Measurements from ENCODE around the gene SLC22A14.
"Not testable (repeated sequence)": the region's sequence is repeated elsewhere in the genome, so short reads cannot be mapped to it uniquely, and the experiment has no call there.

SLC22A14 gene

DNA sequence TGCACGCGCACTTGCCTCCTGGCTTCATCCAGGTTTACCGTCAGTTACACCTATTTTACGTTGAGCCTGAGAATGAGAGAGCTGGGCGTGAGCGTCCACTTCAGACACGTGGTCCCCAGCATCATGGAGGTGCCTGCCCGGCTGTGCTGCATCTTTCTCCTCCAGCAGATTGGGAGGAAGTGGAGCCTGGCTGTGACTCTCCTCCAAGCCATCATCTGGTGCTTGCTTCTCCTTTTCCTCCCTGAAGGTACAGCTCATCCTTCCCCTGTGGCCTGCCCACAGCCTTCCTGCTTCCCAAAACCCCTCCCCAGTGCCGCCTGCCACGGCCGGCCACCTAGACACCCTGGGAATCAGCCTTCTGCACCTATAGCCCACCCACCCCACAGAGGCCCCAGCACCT lies 31.6 kb downstream of the SLC22A14 start:
- DNase-seq (ENCODE audit: low spot score), result no peak

GRCh38 chr3:38314112-38314763 lies 32.1 kb downstream of the SLC22A14 start:
- no peak for DNase-seq (ENCODE audit: low spot score)

GRCh38 chr3:38314764-38315487 lies 32.8 kb downstream of the SLC22A14 start:
- no peak for DNase-seq (ENCODE audit: low spot score)

- DNase-seq (ENCODE audit: low spot score), result no peak
Measured at GRCh38 chr3:38315488-38316230, 33.6 kb downstream of the SLC22A14 start.

DNA sequence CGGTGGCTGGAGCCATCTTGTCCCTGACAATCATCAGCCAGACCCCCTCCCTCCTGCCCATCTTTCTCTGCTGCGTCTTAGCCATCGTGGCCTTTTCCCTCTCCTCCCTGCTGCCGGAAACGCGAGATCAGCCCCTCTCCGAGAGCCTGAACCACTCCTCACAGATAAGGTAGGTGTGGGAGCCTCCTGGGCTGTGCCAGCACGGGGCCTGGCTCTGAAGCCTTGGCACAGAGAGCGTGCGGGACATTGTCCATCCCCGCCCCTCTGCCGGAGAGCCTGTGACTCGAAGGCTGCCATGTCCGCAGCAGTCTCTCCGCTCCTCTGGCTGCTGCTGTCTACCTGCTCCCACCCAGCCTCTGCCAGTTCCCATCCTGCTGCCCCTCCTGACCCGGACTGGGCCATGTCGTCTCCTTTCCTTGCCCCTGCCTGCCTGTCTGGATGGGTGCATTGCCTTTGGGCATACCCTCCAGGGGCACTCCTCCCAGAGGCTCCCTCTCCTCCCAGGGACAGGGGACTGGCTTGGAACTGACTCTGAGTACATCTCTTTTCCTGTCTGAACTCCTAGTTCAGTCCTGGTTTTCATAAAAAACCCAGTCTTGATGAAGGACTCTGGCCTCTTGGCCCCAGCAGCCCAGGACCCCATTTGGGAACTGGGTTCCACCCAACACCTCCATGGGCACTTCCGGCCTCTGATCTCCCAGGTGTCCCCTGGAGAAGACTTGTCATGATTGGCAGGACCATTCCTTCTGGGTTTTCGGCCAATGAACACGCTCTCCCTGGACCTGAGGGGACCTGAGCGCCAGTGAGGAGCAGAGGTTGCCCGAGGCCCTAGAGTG lies 34.5 kb downstream of the SLC22A14 start:
- no peak for DNase-seq (ENCODE audit: low spot score)

DNA sequence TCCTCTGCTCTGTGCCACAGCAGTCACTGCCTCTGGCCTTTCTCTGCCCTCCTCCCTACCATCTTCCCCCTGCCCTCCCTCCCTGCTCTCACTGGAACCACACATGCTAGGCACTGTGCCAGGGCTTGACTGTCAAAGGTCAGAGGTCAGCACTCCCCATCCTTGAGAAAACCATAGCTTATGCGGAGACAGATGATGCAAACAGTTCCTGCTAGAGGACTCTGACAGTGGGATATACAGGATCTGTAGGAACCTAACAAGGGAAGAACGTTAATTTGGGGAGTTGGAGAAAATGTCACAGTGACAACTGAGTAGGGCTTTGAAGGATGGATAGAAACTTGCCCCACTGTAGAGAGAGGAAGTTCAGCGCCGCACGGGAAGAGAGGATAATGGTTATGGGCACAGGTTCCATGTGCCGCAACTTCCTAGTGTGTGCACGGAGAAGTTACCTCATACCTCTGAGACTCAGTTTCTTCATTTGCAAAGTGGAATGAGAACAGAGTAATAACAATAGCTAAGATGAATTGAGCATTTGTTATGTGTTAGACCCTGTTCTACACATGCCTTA lies 35.2 kb downstream of the SLC22A14 start:
- DNase-seq (ENCODE audit: low spot score), result no peak

GRCh38 chr3:38318766-38319671 lies 36.9 kb downstream of the SLC22A14 start:
- no peak for DNase-seq (ENCODE audit: low spot score)

GRCh38 chr3:38320638-38321037 lies 38.5 kb downstream of the SLC22A14 start:
- not testable (repeated sequence) for DNase-seq (ENCODE audit: low spot score)

DNA sequence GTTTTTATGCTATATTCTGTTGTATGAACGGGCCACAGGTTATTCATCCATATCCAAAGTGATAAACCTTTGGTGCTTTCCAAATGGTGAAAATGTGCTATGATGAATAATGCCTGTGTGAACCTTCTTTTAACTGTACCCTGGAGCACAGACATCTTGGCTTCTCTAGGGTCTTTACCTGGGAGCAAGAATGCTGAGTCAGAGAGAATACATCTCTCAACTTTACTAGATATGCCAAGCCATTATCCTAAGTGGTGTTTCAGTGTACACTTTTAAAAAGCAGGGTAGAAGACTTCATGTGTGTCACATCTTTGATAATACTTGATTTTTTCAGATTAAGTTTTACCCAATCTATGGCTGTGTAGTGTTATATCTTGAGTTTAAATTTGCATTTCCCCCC lies 41.0 kb downstream of the SLC22A14 start:
- DNase-seq (ENCODE audit: low spot score), result no peak

DNA sequence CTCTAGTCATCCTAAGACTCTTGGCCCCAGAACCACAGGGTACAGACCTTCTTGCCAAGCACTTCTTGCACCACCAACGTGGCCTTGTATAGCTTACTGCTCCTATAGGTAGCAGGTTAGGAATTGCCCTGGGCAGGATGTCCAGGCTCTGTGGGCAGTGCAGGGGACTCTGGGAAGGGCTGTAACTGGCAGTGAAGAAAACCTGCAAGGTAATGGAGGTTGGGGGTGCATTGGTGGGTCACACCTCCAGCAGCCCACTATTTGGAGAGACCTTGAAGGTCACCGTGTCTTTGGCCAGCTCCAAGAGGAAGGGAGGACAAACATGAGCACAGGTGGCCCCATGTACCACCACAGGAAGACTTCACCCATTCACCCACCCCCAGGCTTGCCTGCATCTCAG lies 43.2 kb downstream of the SLC22A14 start:
- no peak for DNase-seq (ENCODE audit: low spot score)

GRCh38 chr3:38327335-38328009 lies 45.4 kb downstream of the SLC22A14 start:
- DNase-seq (ENCODE audit: low spot score), result no peak

- DNase-seq (ENCODE audit: low spot score), result no peak
Measured at GRCh38 chr3:38331257-38332022, 49.3 kb downstream of the SLC22A14 start.

DNA sequence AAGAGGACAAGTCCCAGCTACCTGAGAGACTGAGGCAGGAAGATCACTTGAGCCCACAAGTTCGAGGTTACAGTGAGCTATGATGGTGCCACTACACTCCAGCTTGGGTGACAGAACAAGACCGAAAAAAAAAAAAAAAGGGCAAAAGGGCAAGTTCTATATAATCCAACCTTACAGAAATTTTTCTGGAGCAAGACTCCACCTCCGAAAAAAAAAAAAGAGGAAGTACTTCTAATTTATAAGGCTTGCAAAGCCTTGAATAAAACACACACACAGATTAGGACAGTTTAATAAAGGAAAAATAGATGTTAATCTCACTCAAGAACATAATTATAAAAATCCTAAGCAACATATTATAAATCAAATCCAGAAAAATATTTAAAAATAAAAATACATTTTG lies 50.1 kb downstream of the SLC22A14 start:
- no peak for DNase-seq (ENCODE audit: low spot score)

- DNase-seq (ENCODE audit: low spot score), result no peak
Measured at GRCh38 chr3:38334142-38335055, 52.3 kb downstream of the SLC22A14 start.

GRCh38 chr3:38335263-38335662 lies 53.2 kb downstream of the SLC22A14 start:
- no peak for DNase-seq (ENCODE audit: low spot score)

- no peak for DNase-seq (ENCODE audit: low spot score)
Measured at GRCh38 chr3:38337703-38338102, 55.6 kb downstream of the SLC22A14 start.

- no peak for DNase-seq (ENCODE audit: low spot score)
Measured at GRCh38 chr3:38343797-38344594, 61.9 kb downstream of the SLC22A14 start.
